OCI-M2 (cell line): ENCODE results near the gene CHRND.

Source experiments
- DNase-seq: peaks from one replicate; lab custom pipeline; 2025; ENCODE audit not compliant: unreplicated experiment; lab: John Stamatoyannopoulos, UW

CHRND gene

GRCh38 chr2:232487385-232488096 is 38.4 kb upstream of the CHRND start, which contains the start of gene ECEL1:
Gene ECEL1 (minus strand): TSS chr2:232487834. CDS start chr2:232486653, 1,181 bp downstream.
- DNase-seq: no peak

GRCh38 chr2:232488097-232488711 is 37.8 kb upstream of the CHRND start:
- no peak for DNase-seq

GRCh38 chr2:232488721-232489300 is 37.1 kb upstream of the CHRND start:
- no peak for DNase-seq

GRCh38 chr2:232489516-232490220 is 36.3 kb upstream of the CHRND start:
- no peak for DNase-seq

- DNase-seq: no peak
Observed at GRCh38 chr2:232490221-232491138, 35.5 kb upstream of the CHRND start.

GRCh38 chr2:232491139-232491780 is 34.7 kb upstream of the CHRND start:
- DNase-seq: no peak

- no peak for DNase-seq
Observed at GRCh38 chr2:232492236-232492848, 33.6 kb upstream of the CHRND start.

- no peak for DNase-seq
Observed at GRCh38 chr2:232492963-232493700, 32.8 kb upstream of the CHRND start.

- no peak for DNase-seq
Observed at GRCh38 chr2:232493701-232494474, 32.1 kb upstream of the CHRND start.

GRCh38 chr2:232494542-232494941 is 31.4 kb upstream of the CHRND start:
- DNase-seq: no peak

- no peak for DNase-seq
Observed at GRCh38 chr2:232495292-232495691, 30.7 kb upstream of the CHRND start.

- no peak for DNase-seq
Observed at GRCh38 chr2:232496501-232497270, 29.3 kb upstream of the CHRND start.

- DNase-seq: no peak
Observed at GRCh38 chr2:232497348-232497747, 28.6 kb upstream of the CHRND start.

- no peak for DNase-seq
Observed at GRCh38 chr2:232498452-232498851, 27.5 kb upstream of the CHRND start.

GRCh38 chr2:232501331-232501771 is 24.6 kb upstream of the CHRND start:
- DNase-seq: no peak

GRCh38 chr2:232501794-232502390 is 24.1 kb upstream of the CHRND start:
- DNase-seq: no peak

- no peak for DNase-seq
Observed at GRCh38 chr2:232502511-232502910, 23.4 kb upstream of the CHRND start.
